GM03348 (cell line): Measurements from ENCODE around the gene HPSE2.
"Not testable (repeated sequence)": the region's sequence is repeated elsewhere in the genome, so short reads cannot be mapped to it uniquely, and the experiment has no call there.

Experiments used
- DNase-seq: peaks from one replicate; pipeline ENCODE4 v3.0.0; 2012; ENCODE audit warnings: low spot score

HPSE2 gene

DNA sequence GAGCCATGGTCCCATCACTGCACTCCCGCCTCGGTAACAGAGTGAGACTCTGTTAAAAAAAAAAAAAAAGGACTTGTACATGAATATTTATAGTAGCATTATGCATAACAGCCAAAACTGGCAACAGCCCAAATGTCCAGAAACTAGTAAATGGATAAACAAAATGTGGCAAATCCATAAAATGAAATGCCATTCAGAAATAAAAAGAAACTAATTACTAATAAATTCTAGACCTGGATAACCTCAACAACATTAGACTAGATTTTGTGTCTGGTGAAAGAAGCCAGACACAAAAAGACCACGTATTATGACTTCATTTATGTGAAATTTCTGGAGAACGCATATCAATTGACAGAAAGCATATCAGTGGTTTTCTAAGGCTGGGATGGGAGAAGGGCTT lies 74.5 kb downstream of the HPSE2 start:
- DNase-seq: no peak

DNA sequence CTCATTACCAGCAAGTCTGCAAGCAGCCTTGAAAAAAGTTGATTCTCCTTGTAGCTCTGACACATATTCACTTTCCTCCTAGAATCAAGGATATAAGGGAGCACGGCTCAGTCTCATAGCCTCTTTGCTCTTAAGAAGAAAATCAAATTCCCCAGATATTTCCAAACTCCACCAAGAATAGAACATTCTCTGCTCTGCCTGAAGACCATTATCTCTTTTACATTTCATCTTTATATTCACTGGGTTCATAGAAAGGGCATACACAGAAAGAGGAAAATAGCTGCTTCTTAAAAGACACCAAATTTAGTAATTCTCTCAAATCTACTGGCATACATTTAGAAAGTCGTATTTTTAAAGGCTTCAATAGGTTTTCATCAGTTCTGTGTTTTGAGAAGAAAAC lies 92.0 kb downstream of the HPSE2 start:
- DNase-seq: no peak

DNA sequence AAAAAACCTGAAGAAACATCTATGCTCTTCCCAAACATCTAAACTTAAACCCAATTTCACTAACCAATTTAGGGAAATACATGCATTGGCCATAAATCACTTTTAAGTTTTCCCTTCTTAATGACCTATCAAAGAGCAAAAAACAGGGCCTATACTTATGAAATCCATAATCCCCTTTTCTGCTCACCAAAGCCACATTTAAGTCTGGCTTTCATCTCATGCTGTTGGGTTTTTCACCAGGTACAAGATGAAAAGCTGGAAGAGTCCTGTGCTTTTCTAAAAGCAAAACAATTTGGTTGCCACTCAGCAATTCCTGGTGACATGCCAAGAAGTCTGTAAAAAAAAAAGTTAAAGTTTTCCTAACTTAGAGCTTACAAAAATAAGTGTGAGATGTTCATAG lies 92.6 kb downstream of the HPSE2 start:
- DNase-seq: no peak

DNA sequence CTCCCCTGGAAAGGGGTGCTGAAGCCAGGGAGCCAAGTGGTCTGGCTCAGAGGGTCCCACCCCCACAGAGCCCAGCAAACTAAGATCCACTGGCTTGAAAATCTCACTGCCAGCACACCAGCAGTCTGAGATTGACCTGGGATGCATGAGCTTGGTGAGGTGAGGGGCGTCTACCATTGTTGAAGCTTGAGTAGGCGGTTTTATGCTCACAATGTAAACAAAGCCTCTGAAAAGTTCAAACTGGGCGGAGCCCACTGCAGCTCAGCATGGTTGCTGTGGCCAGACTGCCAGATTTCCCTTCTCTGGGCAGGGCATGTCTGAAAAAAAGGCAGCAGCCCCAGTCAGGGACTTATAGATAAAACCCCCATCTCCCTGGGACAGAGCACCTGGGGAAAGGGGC lies 102.8 kb downstream of the HPSE2 start:
- DNase-seq: not testable (repeated sequence)

DNA sequence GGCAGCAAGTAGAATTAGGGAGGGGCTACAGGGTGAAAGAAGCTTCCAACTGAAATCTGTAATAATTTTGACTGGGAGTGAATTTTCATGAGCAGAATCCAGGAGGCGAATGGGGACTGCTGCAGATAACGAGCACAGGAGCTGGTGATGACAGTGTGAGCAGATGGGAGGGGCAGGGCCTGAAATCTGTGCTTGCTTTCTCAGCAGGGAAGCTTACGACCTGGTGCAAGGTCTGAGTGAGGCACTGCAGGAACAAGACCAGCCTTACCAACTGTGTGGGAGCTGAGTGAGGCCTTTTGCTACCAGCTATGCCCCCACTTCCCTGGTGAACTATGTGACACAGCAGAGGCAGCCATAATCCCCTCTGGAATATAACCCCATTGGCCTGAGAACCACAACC lies 109.8 kb downstream of the HPSE2 start:
- no peak for DNase-seq

DNA sequence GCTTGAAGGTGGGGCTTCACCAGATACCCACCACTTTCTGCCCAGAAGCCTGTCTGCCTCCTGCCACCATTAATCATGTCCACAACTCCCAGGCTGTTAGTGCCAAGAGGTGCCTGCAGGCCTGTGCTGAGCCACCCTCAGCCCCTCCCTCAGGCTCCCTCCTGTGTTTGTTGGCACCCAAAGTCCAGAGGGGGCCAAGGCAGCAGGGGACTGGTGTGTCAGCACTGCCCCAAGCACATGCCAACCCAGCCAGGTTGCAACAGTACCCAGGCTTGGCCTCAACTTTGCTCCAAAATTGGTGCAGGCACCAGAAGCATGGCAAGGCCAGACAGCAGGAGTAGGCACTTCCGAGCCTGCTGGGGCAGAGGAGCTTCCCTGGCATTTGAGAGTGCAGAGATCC lies 111.3 kb downstream of the HPSE2 start:
- no peak for DNase-seq

DNA sequence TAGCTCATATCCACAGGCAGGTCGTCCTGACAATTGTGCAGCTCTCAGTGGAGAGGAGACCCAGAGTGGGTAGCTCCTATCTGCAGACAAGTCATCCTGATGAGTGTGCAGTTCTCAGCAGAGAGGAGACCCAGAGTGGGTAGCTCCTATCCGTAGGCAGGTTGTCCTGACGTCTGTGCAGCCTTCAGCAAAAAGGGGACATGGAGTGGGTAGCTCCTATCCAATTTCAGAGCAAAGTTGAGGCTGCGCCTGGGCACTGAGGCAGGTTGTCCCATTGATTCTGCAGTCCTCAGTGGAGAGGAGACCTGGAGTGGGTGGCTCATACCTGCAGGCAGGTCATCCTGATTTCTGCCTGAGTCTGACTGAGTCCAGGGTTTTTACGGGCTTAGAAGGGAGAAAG lies 111.8 kb downstream of the HPSE2 start:
- DNase-seq: no peak

DNA sequence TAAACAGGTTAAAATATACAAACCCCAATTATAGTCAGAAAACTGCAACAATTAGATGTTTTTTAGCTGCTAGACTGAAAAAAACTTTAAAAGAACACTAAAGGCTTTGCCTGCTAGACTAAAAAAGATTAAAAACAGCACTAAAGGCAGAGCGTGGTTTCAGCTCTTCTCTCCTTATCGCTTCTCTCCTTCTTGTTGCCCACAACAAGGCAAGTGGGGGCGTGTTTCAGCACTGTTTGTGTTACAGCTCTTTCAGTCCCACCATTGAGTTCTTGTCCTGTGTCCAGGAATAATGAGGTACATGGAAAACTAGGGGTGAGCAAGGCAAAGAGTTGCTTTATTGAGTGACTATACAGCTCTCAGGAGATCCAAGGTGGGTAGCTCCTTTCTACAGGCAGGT lies 112.3 kb downstream of the HPSE2 start:
- no peak for DNase-seq

DNA sequence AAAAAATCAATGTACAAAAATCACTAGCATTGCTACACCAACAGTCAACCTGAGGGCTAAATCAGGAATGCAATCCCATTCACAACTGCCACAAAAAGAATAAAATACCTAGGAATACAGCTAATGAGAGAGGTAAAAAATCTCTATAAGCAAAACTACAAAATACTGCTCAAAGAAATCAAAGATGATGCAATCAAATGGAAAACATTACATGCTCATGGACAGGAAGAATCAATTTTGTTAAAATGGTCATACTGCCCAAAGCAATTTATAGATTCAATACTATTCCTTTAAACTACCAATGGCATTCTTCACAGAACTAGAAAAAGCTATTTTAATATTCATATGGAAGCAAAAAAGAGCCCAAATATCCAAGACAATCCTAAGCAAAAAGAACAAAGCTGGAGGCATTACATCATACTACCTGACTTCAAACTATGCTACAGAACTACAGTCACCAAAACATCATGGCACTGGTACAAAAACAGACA lies 116.3 kb downstream of the HPSE2 start:
- no peak for DNase-seq

DNA sequence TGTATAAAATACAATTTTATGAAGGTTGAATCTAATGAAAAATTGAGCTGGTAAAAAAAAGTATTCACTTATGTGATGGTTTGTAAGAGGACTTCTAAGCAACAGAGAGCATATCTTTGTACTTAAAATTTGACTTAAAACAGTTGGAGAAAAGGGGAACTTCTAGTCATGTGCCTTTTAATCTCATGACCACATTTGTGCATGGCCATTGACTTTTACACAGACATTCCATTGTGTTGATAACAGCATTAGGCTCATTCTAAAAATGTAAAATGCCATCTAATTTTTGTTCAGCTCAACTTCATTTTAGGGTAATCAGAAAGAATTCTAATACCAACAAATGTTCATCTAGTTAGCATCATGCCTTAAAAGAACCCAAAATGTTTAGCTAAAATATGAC lies 119.9 kb downstream of the HPSE2 start:
- no peak for DNase-seq

DNA sequence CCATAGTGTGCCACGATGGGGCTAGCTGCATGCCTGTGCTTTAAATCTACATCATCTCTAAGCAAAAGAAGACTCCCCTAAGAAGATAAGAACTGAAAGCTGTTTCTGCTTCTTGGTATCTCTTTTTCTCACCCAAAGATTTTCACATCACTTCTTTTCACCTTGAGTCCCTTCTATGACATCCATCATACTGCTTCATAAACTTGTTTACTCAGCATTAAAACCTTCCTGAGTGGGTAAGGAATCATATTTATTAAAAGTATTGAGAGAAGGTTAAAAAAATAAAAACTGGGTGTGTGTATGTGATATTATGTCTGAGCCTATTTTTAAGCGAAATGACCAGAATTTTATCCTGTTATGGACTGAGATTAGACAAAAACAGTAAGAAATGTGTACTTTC lies 150.3 kb downstream of the HPSE2 start:
- no peak for DNase-seq

DNA sequence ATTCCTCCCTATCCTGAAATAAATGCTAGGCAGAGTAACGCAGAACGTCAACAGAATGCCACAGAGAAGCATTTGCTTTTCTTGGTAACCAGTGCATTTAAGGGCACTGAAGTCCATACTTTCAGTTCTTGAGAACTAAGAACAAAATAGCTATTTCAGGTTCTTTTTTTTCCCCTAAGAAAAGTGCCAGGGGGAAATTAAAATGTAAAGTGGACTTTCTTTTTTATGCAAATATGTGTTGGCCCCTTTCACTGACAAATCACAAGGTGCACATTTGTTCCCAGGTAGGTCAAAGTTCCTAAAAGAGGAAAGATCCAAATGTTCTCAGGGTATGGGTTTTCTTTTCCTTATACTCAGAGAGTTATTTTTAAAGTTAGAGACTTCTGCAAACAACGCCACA lies 151.5 kb downstream of the HPSE2 start:
- no peak for DNase-seq

DNA sequence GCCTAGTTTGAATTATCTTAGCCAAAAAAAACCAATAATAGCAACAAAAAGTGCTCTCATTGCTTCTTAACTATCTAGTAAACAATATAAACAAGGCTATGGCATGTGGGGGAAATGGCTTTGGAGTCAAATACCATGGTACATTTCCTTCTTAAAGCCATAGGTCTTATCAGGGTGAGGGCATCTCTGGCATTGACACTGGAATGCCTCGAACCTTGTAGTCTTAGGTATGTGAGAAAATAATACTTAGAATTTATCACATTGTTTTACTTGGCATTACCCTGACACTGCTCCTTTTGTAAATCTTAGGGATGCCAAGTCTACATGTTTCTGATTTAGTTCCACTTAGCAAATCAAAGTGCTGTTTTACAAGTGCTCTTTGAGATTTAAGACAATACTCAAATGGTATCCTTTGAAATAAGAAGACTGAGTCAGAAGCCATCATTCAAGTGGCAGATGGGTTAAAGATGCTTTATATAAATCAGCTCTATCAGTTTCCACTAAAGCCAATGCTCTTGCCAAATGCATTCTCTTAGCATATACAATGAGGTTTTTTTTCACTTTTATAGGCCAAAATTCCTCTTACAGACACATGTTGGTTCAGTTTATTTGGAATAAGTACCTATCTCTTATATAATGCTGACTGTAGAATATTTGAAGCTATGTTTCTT lies 155.2 kb downstream of the HPSE2 start:
- no peak for DNase-seq

DNA sequence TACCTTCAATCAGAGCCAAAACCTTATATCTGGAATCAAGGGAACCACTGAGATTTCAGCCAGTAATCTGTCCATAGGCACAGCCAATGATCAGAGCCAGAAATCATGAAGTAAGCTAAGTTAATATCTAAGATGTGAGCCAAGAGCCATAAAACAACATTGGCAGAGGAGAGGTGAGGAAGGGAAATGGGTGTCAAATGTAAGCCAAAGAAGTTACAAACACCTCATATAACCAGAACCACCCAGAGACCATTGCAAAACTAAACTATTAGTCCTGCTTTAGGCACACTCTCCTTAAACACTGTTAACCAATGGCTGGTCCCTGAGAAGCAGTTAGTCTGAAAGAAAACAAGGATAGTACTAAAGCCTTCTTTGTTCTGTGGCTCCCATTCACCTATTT lies 173.1 kb downstream of the HPSE2 start:
- DNase-seq: no peak

DNA sequence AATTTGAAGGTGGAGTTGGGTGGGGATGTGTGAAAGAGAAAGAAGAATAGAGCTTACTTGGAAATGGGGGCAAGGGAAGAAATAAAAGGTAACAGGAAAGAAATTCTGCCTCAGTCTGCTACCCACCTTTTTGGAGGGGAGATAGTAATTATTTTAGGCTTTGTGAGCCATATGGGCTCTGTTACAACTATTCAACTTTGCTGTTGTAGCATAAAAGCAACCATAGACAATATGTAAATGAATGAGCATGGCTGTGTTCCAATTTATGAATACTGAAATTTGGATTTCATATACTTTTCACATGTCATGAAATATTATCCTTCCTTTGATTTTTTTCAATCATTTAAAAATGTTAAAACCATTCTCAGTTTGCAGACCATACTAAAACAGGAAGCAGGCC lies 176.9 kb downstream of the HPSE2 start:
- no peak for DNase-seq

DNA sequence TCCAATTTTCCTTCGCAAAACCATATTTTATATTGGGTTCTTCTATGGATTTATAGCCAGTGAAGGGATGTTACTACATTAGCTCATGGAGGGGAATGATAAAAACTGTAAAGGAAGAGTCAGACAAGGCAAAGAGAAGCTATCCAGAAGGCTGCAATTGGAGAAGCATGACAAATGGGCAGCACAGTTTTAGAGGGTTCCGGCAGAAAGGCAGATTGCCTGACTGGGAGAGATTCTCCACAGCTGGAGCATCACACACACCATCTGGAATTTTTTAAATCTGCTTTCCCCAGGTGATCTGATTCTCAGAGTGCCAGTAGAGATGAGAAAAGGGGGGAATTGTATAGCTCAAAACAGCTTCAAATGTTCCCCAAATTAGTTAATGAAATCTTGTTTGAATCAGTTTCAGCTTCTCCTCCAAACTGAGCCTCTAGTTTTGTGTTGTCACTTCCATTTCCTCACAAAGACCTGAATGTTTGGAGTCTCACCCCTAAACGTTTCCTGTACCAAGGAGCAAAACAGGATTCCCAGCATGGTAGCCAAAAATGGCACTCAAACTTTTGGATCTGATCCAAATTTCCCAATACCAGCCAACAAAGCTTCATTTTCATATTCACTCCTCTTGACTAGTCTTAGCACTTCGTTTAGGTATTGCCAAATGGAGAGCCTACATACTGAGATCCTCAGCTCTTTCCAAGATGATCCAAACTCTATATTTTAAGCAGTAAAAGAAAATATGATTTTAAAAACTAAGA lies 177.5 kb downstream of the HPSE2 start:
- DNase-seq: no peak

DNA sequence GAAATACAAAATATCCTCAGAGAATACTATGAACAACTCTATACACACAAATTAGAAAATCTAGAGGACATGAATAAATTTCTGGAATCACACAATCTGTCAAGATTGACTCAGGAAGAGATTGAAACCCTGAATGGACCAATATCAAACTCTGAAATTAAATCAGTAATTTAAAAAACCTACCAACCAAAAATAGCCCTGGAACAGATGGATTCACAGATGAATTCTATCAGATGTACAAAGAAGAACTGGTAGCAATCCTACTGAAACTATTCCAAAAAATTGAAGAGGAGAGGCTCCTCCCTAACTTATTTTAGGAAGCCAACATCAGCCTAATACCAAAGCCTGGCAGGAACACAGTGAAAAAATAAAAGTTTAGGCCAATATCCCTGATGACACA lies 190.0 kb downstream of the HPSE2 start:
- DNase-seq: no peak

DNA sequence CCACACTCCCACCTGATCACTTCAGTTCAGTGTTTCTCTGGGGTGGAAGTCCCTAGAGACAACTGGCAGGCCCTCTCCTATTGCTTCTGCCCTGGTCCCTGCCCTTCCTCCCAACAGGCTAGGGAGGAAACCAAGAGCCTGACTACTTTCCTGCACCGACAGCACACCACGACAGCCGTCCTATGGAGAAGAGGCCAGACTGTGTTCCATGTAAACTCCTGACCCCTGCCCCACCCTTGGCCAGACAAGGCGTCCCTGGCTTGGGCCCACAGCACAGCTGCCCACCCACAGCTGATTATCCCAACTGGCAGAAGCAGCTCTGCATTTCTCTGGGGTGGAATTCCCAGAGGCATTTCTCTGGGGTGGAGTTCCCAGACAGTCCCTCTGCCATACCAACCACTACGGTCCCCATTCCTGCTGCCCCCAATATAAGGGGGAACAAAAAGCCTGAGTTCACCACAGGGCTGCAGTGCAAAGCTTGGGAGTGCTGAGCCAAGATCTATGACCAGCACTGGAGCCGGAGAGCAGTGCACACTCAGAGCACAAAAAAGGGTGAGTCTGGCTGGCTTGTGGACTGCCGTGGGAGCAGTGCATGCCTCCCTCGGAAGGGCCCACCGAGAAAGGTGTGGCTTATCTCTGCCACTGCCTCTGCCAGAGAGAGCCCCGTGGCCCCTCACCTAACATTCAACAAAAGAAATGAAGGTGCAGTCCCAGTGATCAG lies 193.4 kb downstream of the HPSE2 start:
- no peak for DNase-seq

DNA sequence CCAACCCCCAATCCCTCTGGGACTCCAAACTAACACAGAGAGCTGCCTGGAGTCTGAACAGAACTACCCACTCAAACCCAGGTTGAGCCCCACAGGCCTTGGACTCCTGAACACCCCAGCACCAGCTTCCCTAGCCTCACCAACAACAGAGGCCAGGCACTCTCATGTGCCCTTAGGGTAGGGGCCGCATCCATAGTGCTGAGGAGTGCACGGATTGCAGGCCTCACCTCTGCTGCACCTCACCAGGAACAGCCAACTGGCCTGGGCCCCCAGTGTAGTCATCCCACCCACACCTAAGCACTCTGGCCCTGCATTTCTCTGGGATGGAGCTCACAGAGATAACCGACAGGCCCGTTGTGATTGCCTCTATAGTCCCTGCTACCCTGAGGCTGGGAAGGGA lies 194.2 kb downstream of the HPSE2 start:
- DNase-seq: no peak

DNA sequence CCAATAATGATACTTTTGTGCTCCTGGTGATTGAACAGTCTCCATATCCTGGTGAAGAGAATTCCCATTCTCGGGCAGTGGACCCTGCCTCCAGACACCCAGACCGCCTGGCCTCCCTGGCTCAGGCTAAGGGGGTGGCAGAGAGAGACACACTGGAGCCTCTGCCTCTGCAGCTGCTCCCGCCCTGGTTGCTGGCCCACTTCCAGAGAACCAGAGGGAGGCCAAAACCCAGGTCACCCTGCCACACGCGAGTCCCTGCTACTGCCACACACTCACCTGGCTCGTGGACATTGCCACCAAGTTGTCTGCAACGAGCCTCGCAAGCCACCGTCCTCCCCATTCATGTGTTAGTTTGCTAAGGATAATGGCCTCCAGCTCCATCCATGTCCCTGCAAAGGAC lies 221.8 kb downstream of the HPSE2 start:
- DNase-seq: no peak

DNA sequence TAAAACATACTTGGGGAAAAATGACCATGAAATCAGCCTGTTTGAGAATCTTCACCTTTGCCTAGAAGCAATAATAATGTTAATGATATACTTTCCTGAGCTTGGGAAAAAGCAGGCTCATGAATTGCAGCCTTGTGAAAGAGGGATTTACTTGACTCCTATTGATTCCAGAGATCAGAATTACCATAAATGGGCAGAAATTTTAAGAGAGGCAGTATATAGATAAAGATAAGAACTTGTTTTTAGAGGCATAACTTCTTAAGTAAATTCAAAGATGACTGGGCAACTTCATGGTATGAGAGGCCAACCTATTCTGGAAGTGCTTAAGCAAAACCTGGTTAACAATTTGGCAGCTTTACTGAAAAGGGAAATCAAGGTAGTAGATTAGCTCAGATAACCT lies 225.4 kb downstream of the HPSE2 start:
- no peak for DNase-seq

DNA sequence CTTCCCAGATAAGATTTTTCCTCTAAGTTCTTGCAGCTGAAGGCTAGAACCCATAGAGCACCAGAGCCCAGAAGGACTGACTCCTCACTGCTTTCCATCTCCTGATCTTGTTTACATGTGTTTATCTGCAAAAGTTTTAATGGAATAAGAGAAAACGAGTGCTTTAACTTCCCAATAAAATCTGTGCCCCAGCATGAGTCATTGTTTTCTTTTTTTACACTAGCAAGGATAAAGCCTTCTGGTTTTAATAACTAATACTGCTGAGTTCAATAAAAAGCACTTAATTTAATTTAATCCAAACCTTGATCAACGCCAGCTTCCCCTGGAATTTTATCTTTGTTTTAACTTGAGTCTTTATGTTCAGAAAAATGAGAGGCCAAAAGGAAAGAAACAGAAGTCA lies 227.6 kb downstream of the HPSE2 start:
- no peak for DNase-seq

DNA sequence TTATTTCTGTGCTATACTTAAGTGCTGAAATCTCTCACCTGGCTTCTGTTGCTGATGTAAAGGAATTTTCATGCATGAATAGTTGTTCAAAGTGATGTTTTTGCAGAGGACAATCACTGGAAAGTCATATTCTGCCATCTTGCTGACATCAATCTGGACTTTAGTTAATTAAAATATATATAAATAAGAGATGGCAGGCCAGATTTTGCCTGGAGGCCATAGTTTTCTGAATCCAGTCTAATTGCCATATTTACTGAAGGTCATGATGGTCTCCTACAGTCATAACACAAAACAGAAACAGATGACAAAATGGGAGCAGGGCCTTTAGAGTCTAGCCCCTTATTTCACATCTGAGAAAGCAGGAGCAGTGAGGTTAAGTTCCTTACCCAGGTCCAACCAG lies 228.2 kb downstream of the HPSE2 start:
- DNase-seq: no peak
